Stimulated activated CD8-positive, alpha-beta memory T cell treated with anti-CD3 and anti-CD28 coated beads, Interleukin-7, amount 100 ng/mL, for 24 hours (primary cell): ENCODE measurements around the gene CCT8L2.
"Not testable (repeated sequence)": the region's sequence is repeated elsewhere in the genome, so short reads cannot be mapped to it uniquely, and the experiment has no call there.

Source experiments
- DNase-seq: peaks from one replicate; pipeline ENCODE4 v3.0.0-alpha.2; 2020; ENCODE audit warnings: low read depth

The CCT8L2 gene

DNA sequence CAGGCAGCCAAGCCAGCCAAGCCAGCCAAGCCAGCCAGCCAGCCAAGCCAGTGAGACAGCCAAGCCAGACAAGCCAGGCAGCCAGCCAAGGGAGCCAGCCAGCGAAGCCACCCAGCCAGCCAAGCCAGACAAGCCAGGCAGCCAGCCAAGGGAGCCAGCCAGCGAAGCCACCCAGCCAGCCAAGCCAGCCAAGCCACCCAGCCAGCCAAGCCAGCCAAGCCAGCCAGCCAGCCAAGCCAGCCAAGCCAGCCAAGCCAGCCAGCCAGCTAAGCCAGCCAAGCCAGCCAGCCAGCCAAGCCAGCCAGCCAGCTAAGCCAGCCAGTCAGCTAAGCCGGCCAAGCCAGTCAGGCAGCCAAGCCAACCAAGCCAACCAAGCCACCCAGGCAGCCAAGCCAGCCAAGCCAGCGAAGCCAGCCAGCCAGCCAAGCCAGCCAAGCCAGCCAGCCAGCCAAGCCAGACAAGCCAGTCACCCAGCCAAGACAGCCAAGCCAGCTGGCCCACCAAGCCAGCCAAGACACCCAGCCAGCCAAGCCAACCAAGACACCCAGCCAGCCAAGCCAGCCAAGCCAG, 34.1 kb downstream of the CCT8L2 start:
- DNase-seq = not testable (repeated sequence)

- DNase-seq = not testable (repeated sequence)
Measured at GRCh38 chr22:16557511-16557910, 35.1 kb downstream of the CCT8L2 start.

GRCh38 chr22:16555077-16555994, 37.3 kb downstream of the CCT8L2 start:
- DNase-seq = not testable (repeated sequence)

- DNase-seq = not testable (repeated sequence)
Measured at GRCh38 chr22:16543310-16543709, 49.3 kb downstream of the CCT8L2 start.
